ENCODE data around the gene RTP2. TPM values are rescaled to one million over a fixed set of nuclear protein-coding genes. Genes with fewer than 3 reads are reported as not detected.

The RTP2 gene
- total RNA-seq, 1 donor from 2014 or later = not detected

GRCh38 chr3:187739094-187739560 is 36.8 kb upstream of the RTP2 start:
- DNase-seq (ENCODE audit: low spot score) (no peak), ATAC-seq (peak; percentile 4)

- DNase-seq (ENCODE audit: low spot score) = peak; percentile 88
- ATAC-seq = peak; percentile 58
These were observed 36.2 kb upstream of the RTP2 start for GRCh38 chr3:187738331-187739093.

DNA sequence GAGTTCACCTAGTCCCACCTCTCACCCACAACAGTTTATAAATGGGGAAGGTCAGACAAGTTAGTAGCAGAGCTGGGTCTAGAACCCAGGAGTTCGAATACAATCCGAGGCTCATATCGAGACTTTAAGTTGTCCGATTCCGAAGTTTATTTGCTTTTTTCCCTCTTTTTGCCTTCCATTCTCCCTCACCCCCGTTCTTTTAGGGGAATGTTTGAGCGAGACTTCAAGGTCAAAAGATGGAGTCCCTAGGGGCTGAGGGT is 35.6 kb upstream of the RTP2 start:
- DNase-seq (ENCODE audit: low spot score) (no peak), ATAC-seq (no peak)

- ATAC-seq = peak; percentile 42
- DNase-seq (ENCODE audit: low spot score) = peak; percentile 83
These were observed 35.2 kb upstream of the RTP2 start for GRCh38 chr3:187737368-187738070.

GRCh38 chr3:187737006-187737367 is 34.6 kb upstream of the RTP2 start:
- ATAC-seq = no peak
- DNase-seq (ENCODE audit: low spot score) = peak; percentile 47

GRCh38 chr3:187736418-187736871 is 34.1 kb upstream of the RTP2 start:
- ATAC-seq (peak; percentile 1), DNase-seq (ENCODE audit: low spot score) (peak; percentile 56)

- peak; percentile 46 for ATAC-seq
- peak; percentile 89 for DNase-seq (ENCODE audit: low spot score)
These were observed 33.5 kb upstream of the RTP2 start for GRCh38 chr3:187735837-187736236.

DNA sequence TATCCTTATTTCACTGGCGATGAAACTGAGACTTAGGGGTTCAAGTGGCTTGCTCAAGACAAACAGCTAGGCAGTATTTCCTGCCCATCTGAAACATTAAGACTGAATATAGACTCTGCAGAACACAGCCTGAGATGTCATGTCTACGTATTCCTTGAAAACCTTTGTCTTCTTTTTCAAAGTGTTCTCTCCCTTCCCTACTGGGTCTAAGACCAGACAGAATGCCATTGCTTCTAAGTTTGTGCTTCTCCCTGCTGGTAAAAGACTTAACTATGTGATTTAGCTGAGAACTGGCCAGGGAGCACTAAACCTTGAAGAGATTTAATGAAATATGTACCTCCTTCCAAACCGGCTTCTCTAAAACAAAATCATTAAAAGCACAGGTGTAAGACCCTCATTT is 33.0 kb upstream of the RTP2 start:
- DNase-seq (ENCODE audit: low spot score) (no peak), ATAC-seq (no peak)

DNA sequence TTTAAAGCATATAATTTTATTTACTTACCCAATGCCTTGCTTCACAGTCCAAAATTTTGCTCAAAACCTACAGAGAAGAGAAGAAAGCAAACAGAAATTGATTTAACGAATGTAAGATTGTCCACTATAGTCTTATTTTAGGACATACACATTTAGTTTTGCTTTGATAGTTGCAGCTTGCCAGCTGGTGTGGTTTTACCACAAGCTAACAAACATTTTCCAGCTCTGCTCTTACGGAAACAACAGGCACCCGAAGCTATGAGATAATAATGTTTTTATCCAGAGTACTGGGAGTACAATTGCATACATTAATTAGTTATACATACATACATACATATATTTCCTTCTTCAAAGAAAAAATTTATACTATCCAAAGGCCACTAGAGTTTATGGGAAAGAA is 32.5 kb upstream of the RTP2 start:
- DNase-seq (ENCODE audit: low spot score) = no peak
- ATAC-seq = no peak

DNA sequence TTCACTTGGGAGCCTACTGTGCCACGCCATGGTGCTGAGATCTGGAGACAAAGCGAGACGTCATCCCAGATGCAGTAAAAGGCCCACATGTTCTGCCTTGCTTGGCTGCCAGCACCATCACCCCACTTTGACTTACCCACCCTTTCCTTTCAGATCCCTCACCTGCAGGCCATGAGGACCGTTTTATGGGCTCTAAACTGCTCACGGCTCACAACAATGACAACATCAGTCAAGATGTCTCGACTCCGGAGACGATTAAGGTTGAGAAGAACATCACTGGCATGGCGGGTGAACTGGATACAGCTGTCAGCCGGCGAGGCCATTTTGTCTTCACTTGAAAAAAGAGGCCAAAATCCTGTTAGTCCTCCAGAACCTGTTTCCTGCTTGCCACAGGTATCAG is 31.0 kb upstream of the RTP2 start:
- DNase-seq (ENCODE audit: low spot score) (no peak), ATAC-seq (no peak)

- ATAC-seq (peak; percentile 8), DNase-seq (ENCODE audit: low spot score) (peak; percentile 47)
These were observed 27.2 kb upstream of the RTP2 start for GRCh38 chr3:187729598-187729997.

GRCh38 chr3:187728940-187729583 is 26.7 kb upstream of the RTP2 start:
- peak; percentile 57 for DNase-seq (ENCODE audit: low spot score)
- ATAC-seq = peak; percentile 72

GRCh38 chr3:187728248-187728647 is 25.9 kb upstream of the RTP2 start:
- no peak for ATAC-seq

GRCh38 chr3:187726564-187726963 is 24.2 kb upstream of the RTP2 start:
- peak; percentile 33 for DNase-seq (ENCODE audit: low spot score)
- ATAC-seq = no peak

More at GRCh38 chr3:187728248-187728647, 25.9 kb upstream of the RTP2 start:
- no peak for DNase-seq (ENCODE audit: low spot score)

DNA sequence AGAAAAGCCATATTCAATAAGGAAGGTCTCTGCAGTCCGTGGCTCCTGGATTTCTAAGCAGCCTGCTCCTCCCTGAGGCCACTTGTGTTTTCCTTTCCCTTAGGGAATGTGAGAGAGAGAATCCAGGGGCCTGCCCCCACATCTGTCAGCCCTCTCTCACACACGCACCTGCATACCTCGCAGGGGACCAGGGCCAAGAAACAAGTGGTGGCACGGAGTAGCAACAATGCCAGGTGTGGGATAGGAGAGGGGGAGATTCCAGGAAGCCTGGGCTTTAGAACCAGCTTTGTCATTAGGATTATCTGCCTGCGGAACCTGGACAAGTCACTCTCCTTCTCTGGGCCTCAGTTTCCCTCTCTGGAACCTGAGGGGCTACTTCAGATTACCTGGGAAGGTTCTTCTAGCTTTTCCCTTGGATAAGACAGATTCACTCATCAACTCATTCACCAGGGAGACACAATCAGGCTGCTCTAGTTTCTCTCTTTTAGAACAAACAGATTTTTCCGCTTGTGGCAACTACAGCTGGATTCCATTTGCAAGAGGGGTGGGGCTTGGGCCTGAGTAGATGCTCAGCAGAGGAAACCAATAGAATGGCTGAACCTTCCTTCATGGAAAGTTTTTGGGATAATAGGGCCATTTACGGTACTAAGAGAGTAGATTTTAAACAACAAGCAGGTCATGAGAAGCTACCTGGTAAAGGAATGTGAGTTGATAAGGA is 23.5 kb upstream of the RTP2 start:
- DNase-seq (ENCODE audit: low spot score) (no peak), ATAC-seq (no peak)

GRCh38 chr3:187725224-187725623 is 22.9 kb upstream of the RTP2 start:
- no peak for DNase-seq (ENCODE audit: low spot score)

GRCh38 chr3:187722206-187722612 is 19.9 kb upstream of the RTP2 start:
- no peak for DNase-seq (ENCODE audit: low spot score)
- no peak for ATAC-seq

More at GRCh38 chr3:187725224-187725623, 22.9 kb upstream of the RTP2 start:
- no peak for ATAC-seq

DNA sequence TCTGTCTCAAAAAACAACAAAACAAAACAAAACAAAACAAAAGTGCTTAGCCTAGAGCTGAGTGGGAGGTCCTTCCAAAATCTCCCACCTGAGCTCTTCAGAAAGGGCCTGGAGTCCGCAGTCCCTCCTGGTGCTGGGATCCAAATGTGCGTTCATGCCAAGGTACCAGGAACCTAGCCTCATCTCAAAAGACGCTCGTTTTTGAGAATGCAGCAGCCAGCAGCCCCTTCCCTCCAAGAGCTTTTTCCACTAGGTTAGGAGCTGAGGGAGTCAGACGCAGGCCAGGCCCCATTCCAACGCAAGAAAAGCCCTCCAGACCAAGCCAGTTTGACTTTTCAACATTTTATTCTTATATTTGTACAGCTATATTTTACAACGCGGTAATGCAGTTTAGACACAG is 18.7 kb upstream of the RTP2 start:
- ATAC-seq = no peak
- no peak for DNase-seq (ENCODE audit: low spot score)

DNA sequence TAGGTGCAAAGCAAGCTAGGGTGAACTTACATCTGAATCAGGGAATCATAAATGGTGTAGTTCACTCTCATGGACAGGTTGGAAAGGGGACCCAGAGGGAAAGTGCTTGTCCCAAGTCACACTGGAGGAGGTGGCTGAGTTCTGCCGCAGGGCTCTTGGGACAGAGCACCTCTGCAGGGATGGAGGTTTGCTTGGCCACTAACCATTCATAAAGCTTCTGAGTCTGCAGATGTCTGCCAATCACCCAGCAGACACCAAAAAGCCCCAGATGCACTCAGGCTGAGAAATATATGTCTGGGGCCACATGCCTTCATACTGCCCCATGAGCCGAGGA is 17.9 kb upstream of the RTP2 start:
- DNase-seq (ENCODE audit: low spot score) (no peak), ATAC-seq (peak; percentile 23)

GRCh38 chr3:187719628-187720336 is 17.4 kb upstream of the RTP2 start:
- ATAC-seq = peak; percentile 79
- DNase-seq (ENCODE audit: low spot score) = peak; percentile 72

DNA sequence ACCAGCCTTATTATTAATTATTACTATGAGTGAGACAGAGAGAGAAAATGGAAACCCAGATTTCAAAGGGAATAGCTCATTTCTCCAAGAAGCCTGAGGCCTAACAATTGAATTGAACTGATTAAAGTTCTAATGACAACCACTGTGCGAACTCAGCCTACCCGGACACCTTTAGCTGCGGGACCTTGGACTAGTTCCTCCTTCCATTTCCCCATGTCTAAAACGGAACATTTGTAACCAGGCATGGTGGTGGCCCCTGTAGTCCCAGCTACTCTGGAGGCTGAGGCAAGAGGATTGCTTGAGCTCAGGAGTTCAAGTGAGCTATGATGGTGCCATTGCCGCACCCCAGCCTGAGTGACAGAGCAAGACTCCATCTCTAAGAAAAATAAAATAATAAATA is 16.4 kb upstream of the RTP2 start:
- no peak for DNase-seq (ENCODE audit: low spot score)
- no peak for ATAC-seq
